Embryonic facial prominence (tissue), 1 donor: ENCODE data around the gene MED7.
A peak's percentile ranks its signal among the peaks of the same experiment; 100 is the strongest.
"Not testable (repeated sequence)": the region's sequence is repeated elsewhere in the genome, so short reads cannot be mapped to it uniquely, and the experiment has no call there.

Experiments
- DNase-seq: peaks from one replicate; pipeline ENCODE4 v3.0.0-alpha.2; 2016; ENCODE audit errors: extremely low spot score

Gene MED7

GRCh38 chr5:157142317-157143126 lies at the start of gene MED7:
TSS of gene MED7 (minus strand) at chr5:157142865. CDS start at chr5:157139431, 3,434 bp downstream.
- peak; percentile 100 for DNase-seq

DNA sequence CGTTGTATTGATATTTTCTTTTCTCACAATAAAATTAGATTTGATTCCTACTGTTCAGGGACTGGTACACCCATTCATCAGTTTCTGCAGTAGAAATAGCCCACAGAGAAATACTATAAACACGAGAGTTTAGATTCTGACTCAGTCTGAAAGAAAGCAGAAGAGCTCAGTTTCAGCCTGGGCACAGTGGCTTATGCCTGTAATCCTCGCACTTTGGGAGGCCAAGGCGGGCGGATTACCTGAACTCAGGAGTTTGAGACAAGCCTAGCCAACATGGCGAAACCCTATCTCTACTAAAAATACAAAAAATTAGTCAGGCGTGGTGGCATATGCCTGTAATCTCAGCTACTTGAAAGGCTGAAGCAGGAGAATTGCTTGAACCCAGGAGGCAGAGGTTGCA lies 46.6 kb upstream of the MED7 start:
- DNase-seq, result no peak

DNA sequence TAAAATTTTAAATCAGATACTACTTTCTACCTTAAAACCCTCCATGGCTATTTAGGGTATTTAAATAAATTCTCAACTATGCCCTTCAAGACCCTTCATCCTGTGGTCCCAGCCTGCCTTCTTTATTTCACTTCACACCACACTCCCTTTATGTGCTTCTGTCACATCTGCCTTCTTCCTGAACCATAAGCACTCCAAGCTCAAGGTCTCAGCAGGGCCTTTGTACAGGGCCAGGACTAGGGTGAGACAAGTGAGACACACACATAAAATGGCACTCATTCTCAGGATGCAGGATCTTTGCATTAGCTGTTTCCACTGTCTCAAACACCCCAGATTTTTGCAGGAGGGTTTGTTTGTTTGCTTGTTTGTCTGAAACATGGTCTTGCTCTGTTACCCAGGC lies 45.6 kb upstream of the MED7 start:
- DNase-seq, result no peak

DNA sequence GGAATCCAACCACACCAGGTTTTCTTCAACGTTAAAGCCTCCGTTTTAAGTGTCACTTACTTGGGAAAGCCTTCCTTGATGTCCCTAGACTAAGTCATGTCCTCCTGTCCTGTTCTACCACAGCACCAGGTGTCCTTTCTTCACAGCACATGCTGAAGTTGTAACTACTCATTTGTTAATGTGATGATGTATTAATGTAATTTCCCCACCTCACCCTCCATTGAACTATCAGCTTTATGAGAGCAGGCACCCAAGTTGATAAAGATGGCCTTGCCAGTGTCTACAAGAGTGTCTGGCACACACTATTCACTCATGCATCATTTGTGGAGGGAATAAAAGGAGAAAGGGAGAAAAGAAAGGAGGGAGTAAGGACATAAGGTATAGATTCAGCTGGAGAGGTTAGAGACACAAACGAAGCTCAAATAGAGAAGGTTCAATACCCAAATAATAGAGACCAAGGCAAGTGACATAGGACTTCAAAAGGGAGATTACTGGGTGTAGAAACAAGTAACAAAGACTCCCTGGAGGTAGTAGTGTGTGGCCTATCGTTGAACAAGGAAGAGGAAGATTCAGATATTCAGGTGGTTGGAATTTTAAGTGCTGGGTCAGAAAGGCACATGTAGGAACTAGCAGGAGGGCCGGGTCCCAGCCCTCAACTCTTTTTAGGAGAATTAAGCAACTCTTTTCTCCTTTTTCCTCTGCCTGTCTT lies 44.5 kb upstream of the MED7 start:
- DNase-seq, result no peak

DNA sequence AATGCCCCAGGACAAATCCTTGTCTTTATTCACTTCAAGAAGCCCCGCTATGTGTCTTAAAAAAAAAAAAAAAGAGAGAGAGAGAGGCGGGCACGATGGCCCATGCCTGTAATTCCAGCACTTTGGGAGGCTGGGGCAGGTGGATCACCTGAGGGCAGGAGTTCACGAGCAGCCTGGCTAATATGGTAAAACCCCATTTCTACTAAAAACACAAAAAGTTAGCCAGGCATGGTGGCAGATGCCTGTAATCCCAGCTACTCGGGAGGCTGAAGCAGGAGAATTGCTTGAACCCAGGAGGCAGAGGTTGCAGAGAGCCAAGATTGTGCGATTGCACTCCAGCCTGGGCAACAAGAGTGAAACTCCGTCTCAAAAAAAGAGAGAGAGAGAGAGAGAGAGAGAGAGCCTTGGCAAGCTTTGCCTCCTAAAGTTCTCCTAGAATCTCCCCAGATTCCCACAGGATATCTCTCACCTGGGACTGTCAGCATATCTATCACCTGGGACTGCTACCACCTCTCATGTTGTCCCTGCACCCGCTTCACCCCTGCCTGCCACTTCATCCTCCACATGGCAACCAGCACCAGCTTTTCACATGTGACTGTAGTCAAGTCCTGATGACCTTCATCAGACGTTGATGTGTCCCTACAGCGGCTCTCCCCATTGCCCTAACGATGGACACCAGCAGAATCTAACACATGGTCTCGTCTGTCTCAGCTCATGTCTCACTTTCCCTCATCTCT lies 43.8 kb upstream of the MED7 start:
- no peak for DNase-seq

DNA sequence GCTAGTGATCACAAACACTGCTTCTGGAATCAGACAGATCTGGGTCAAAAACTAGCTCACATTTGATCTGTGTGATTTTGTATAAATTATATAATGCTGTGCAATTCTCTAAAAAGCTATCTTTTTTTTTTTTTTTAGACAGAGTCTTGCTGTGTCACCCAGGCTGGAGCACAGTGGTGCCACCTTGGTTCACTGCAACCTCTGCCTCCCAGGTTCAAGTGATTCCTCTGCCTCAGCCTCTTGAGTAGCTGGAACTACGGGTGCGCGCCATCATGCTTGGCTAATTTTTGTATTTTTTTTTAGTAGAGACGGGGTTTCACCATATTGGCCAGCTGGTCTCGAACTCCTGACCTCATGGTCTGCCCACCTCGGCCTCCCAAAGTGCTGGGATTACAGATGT lies 42.5 kb upstream of the MED7 start:
- DNase-seq, result not testable (repeated sequence)

DNA sequence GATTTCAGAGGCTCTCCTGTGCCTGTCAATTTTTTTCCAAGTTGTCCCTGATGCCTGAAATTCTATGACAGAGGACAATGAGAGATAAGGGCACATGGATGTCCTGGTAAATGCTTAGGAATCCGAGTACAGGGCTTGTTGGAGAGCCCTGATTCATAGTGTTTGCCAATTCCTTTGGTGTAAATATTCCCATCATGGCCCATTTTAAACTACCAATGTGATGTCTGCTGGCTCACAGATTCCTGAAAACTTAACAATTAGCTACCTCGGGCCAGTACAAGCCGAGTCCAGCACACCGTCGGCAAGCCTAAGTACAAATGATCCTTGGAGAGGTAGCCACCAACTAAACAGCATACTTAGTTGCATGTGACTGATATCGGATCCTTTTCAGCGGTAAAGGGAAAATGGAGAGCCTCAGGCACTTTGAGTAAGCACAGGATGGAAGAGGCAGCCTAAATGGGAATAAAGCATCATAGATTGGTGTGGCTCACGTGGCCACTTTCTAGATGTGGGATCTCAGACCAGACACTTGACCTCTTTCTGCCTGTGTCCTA lies 41.5 kb upstream of the MED7 start:
- no peak for DNase-seq

DNA sequence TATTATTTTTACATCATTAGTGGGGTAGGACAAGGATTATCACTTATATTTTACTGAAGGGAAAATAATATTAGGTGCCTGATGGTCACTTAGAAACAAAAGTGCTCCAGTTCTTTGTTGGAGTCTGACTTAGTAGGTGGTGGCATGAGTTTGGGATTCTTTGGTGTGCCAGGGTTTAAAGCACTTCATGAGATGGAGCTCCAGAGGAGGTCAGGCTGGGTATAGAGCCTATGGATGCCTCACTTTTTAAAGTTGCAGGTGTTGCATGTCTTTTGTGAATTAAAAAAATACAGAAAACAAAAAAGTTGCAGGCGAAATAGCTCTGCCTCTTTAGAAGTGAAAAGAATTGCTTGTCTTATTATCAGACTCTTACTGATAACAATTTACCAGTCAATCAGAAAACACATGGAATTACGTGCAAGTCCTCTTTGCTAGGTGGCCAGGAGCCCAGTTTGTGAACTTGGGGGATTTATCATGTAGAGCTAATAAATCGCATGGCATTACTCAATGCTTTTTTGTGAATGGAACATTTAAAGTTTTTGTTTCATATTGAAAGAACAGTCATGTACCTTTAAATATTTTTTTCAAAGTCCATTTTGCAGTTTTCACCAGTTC lies 39.6 kb upstream of the MED7 start:
- no peak for DNase-seq

- no peak for DNase-seq
Observed at GRCh38 chr5:157180374-157181264, 38.0 kb upstream of the MED7 start, which contains the start of gene ITK. TSS of gene ITK (plus strand) at chr5:157180840. CDS start at chr5:157180978, 138 bp downstream.

GRCh38 chr5:157178966-157179365 lies 36.3 kb upstream of the MED7 start:
- no peak for DNase-seq

- no peak for DNase-seq
Observed at GRCh38 chr5:157177953-157178352, 35.3 kb upstream of the MED7 start.

DNA sequence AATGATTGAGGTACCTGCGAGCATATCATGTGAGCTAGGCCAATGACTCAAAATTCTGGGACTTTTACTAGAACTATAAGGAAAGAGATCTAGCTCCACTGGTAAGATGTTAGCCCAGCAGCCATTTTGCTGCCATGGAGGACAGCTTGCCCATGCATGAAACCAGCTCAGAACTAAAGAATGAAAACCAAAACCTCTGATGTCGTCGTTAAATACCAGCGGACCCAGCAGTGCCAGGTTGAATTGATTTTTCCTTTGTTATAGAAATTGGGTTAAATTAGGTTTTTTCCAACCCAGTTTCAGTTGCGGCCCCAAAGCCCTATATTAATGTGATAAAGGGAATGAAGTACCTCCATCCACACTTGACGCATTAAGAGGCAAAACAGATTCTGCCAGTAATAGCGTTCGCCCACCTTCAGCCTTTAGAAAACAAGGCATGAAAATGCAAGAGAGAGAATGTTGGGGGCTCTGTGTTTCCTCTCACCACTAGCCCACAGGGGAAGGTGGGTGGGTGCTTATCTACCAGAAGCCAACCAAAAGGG lies 32.5 kb upstream of the MED7 start:
- DNase-seq, result no peak

- DNase-seq, result no peak
Observed at GRCh38 chr5:157172403-157172802, 29.7 kb upstream of the MED7 start.

DNA sequence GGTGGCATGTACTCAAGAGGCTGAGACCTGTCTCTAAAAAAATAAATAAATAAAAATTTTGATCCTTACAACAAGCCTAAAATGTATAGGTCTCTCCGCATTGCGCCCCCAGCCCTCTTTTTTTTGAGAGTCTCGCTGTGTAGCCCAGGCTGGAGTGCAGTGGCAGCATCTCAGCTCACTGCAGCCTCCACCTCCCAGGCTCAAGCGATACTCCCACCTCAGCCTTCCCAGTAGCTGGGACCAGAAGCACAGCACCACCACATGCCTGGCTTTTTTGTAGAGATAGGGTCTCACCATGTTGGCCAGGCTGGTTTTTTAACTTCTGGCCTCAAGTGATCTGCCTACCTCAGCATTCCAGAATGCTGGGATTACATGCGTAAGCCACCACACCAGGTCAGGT lies 25.6 kb upstream of the MED7 start:
- DNase-seq, result no peak

GRCh38 chr5:157167214-157167621 lies 24.6 kb upstream of the MED7 start:
- DNase-seq, result no peak

GRCh38 chr5:157166214-157167213 lies 23.8 kb upstream of the MED7 start, which contains the start of gene GARIN3:
TSS of gene GARIN3 (minus strand) at chr5:157166264. CDS start at chr5:157166168, 96 bp downstream.
- no peak for DNase-seq

DNA sequence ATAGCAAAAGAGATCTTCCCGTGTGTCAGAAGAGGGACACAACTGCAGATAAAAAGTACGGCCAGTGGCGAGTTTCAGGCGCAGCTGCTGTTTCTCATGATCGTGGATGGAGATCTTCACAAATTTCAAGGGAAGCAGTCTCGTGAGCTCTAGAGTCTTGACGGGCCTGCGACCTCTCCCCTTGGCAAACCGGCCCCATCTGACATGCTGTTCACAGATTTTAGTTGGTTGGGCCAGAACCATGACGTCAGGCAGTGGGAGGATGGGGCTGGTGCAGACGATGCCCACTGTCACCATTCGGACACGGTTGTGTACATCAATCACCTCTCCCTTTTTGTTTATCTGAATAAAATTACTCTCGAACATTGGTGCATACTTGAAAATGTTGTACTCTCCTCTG lies 23.0 kb upstream of the MED7 start:
- DNase-seq, result no peak

GRCh38 chr5:157165261-157165660 lies 22.6 kb upstream of the MED7 start:
- DNase-seq, result no peak

- no peak for DNase-seq
Observed at GRCh38 chr5:157164521-157164920, 21.9 kb upstream of the MED7 start.
